Activated CD4-positive, alpha-beta T cell treated with anti-CD3 and anti-CD28 coated beads for 4 hours (primary cell): Measurements from ENCODE around the gene STK32A.

ENCODE experiments used
- DNase-seq, 2 donors: peaks; one replicate each; pipeline ENCODE4 v3.0.0-alpha.2; 2020

Gene STK32A

GRCh38 chr5:147396070-147396823 lies 161.4 kb downstream of the STK32A start:
- no peak for DNase-seq

- no peak for DNase-seq
Observed at GRCh38 chr5:147397616-147398015, 162.8 kb downstream of the STK32A start.

- DNase-seq, result no peak
Observed at GRCh38 chr5:147398860-147399259, 164.0 kb downstream of the STK32A start.

- no peak for DNase-seq
Observed at GRCh38 chr5:147400126-147400809, 165.4 kb downstream of the STK32A start.

- no peak for DNase-seq
Observed at GRCh38 chr5:147400881-147401280, 166.1 kb downstream of the STK32A start.

- no peak for DNase-seq
Observed at GRCh38 chr5:147403651-147404640, 169.1 kb downstream of the STK32A start.

- no peak for DNase-seq
Observed at GRCh38 chr5:147404706-147405105, 169.9 kb downstream of the STK32A start.

- DNase-seq, result no peak
Observed at GRCh38 chr5:147406636-147407035, 171.8 kb downstream of the STK32A start.

GRCh38 chr5:147407094-147407681 lies 172.4 kb downstream of the STK32A start:
- DNase-seq, result no peak

- no peak for DNase-seq
Observed at GRCh38 chr5:147408980-147409379, 174.2 kb downstream of the STK32A start.

- no peak for DNase-seq
Observed at GRCh38 chr5:147410496-147411358, 175.9 kb downstream of the STK32A start.

- DNase-seq, result no peak
Observed at GRCh38 chr5:147411359-147412319, 176.8 kb downstream of the STK32A start.

GRCh38 chr5:147412561-147412960 lies 177.7 kb downstream of the STK32A start:
- DNase-seq, result no peak

GRCh38 chr5:147413266-147413665 lies 178.4 kb downstream of the STK32A start:
- DNase-seq, result no peak

GRCh38 chr5:147415651-147416050 lies 180.8 kb downstream of the STK32A start:
- DNase-seq, result no peak

GRCh38 chr5:147417135-147417813 lies 182.4 kb downstream of the STK32A start:
- no peak for DNase-seq

- no peak for DNase-seq
Observed at GRCh38 chr5:147418613-147419012, 183.8 kb downstream of the STK32A start.

- no peak for DNase-seq
Observed at GRCh38 chr5:147426640-147427327, 192.0 kb downstream of the STK32A start.
